WTC11 (cell line): ENCODE data around the gene CNDP2.

Experiments
- CBFB ChIP-seq: sonication (generic); formaldehyde crosslinking; IDR thresholded peaks from 2 replicates; pipeline ENCODE4 v1.8.1; 2022; ENCODE audit warnings: mild to moderate bottlenecking, low read depth, missing genetic modification reagents
- CTCF ChIP-seq: fragments of 200-600 bp; IDR thresholded peaks from 2 replicates; pipeline ENCODE4 v1.8.0; 2022; ENCODE audit warnings: antibody characterized with exemption
- JUN ChIP-seq: sonication (generic); formaldehyde crosslinking; IDR thresholded peaks from 2 replicates; pipeline ENCODE4 v1.8.0; 2023; ENCODE audit warnings: mild to moderate bottlenecking, missing genetic modification reagents
- USF2 ChIP-seq: sonication (generic); formaldehyde crosslinking; IDR thresholded peaks from 2 replicates; pipeline ENCODE4 v1.8.1; 2023; ENCODE audit warnings: mild to moderate bottlenecking, missing genetic modification reagents, moderate library complexity
- TF ChIP-seq, protein P1 (sequence below): sonication (generic); formaldehyde crosslinking; IDR thresholded peaks from 2 replicates; pipeline ENCODE4 v1.8.0; 2022; ENCODE audit warnings: mild to moderate bottlenecking, missing genetic modification reagents
- TF ChIP-seq, protein P2 (sequence below): sonication (generic); formaldehyde crosslinking; IDR thresholded peaks from 2 replicates; pipeline ENCODE4 v1.8.1; 2023; ENCODE audit warnings: mild to moderate bottlenecking, missing genetic modification reagents, moderate library complexity
- TF ChIP-seq, protein P3 (sequence below): sonication (generic); formaldehyde crosslinking; IDR thresholded peaks from 2 replicates; pipeline ENCODE4 v1.8.1; 2023; ENCODE audit warnings: mild to moderate bottlenecking, missing genetic modification reagents

GRCh38 chr18:74457043-74457724, 39.0 kb upstream of the CNDP2 start, which contains the start of gene DIPK1C:
- TF ChIP-seq CTCF (no peak), USF2 (CRISPR knock-in tag) (no peak), CBFB (CRISPR knock-in tag) (no peak), JUN (no peak)
- TF ChIP-seq, protein P1, sequence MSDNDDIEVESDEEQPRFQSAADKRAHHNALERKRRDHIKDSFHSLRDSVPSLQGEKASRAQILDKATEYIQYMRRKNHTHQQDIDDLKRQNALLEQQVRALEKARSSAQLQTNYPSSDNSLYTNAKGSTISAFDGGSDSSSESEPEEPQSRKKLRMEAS (CRISPR knock-in tag): no peak
- TF ChIP-seq, protein P2, sequence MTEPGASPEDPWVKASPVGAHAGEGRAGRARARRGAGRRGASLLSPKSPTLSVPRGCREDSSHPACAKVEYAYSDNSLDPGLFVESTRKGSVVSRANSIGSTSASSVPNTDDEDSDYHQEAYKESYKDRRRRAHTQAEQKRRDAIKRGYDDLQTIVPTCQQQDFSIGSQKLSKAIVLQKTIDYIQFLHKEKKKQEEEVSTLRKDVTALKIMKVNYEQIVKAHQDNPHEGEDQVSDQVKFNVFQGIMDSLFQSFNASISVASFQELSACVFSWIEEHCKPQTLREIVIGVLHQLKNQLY (CRISPR knock-in tag): no peak
- TF ChIP-seq, protein P3, sequence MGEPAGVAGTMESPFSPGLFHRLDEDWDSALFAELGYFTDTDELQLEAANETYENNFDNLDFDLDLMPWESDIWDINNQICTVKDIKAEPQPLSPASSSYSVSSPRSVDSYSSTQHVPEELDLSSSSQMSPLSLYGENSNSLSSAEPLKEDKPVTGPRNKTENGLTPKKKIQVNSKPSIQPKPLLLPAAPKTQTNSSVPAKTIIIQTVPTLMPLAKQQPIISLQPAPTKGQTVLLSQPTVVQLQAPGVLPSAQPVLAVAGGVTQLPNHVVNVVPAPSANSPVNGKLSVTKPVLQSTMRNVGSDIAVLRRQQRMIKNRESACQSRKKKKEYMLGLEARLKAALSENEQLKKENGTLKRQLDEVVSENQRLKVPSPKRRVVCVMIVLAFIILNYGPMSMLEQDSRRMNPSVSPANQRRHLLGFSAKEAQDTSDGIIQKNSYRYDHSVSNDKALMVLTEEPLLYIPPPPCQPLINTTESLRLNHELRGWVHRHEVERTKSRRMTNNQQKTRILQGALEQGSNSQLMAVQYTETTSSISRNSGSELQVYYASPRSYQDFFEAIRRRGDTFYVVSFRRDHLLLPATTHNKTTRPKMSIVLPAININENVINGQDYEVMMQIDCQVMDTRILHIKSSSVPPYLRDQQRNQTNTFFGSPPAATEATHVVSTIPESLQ (CRISPR knock-in tag): no peak
